HG03103 (cell line): Measurements from ENCODE around the gene PDE8A.

Source experiments
- ATAC-seq: cut with Tn5 transposase; IDR thresholded peaks from one replicate; pipeline ENCODE4 v1.9.1; 2021; ENCODE audit warnings: low read depth; ENCODE audit not compliant: unreplicated experiment

Gene PDE8A

GRCh38 chr15:85029221-85029620 lies 47.6 kb downstream of the PDE8A start:
- no peak for ATAC-seq

- ATAC-seq: no peak
Observed at GRCh38 chr15:85030301-85030929, 48.8 kb downstream of the PDE8A start.

DNA sequence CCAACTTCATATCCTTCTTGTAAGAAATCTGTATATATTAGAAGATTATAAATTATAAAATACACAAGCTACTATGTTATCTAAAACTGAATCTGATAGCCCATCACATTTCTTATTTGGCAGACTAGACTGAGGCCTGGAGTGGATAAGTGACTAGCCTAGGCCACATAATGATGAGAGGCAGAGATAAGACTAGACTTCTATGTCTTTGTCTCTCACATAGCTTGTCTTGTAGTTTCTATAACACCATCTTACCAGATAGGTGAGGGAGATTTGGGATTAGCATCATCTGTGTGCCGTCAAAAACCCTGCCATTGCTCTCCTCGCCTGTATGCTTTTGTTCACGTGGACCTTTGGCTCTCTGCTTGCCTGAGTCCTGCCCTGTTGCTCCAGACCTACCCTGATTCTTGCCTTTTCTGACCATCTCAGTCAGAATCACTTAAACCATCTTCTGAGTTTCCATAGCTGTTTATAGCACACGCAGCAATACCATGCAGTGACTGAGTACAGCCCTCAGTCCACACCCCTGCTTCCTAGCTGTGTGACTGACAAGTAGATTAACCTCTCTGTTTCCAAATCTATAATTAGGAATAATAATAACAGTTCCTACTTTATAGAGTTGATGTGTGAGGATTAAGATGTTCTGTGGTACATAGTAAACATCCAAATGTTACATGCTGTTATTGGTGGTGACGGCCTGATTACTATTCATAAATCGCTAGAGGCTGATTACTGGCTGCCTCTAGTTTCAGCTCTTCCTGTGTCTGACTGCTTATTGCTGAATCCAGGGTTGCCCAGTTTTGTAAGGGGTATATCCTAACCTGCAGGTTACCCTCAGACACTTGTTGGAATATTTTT lies 49.7 kb downstream of the PDE8A start:
- no peak for ATAC-seq

DNA sequence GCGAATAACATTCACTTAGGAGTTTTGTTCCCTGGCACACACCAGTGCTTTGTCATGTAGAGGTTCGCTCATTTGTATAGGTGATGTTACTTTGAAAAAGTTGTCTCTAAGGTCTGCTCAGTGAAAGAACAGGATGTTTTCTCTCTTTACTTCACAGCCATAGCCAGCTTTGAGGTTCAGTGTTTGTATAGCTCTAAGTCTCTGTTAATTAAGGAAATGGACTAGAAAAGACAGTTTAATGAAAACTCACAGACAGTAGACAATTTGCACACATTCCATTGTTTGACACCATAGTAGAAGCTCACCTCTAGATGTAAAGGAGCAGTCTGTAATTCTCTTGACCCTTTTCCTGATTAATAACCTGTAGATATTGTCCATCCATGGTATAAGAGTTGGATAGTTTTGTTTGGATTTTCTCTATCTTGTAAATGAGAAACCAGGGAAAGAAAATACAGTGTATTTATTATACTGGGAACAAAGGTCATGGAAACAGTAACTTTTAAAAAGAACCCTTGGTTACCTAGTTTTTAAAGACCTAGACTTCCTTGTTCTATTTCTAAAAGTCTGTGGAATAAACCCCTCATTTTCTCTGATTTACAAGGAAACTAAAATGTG lies 50.4 kb downstream of the PDE8A start:
- no peak for ATAC-seq

DNA sequence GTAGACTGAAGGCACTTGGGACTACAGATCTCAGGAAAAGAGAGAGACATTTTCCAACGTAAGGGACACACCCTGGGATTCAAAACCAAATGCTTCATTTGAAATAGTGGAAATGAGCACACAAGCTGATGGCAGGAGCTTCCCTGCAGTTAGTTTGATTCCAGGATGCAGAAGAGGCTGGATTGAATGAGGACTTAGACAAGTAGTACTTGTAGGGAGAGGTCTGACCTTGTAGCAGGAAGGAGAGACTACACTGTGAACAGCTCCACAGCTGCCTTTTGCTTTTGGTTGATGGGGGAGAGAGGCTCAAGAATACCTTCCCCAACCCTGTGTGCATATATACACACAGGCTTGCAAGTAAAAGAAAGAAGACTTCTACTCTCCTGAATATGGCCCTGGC lies 51.5 kb downstream of the PDE8A start:
- no peak for ATAC-seq

DNA sequence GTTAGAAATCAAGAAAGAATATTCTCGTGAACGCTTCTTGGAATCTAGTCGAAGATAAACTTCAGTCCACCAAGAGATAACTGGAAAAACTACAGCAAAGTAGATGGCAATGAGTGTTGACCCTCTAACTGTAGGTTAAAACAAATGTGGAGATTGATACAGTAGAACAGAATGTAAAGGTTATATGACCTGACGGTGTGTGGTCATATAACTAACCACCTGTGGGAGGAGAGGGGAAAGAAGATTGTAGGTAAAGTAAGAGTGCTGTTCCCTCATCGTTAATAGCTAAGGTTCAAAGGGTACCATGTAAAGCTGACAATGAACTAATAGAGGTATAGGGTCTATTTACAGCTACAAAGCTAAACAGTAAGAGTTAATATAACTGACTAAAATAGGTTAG lies 52.6 kb downstream of the PDE8A start:
- ATAC-seq: no peak

GRCh38 chr15:85035980-85036379 lies 54.3 kb downstream of the PDE8A start:
- no peak for ATAC-seq

DNA sequence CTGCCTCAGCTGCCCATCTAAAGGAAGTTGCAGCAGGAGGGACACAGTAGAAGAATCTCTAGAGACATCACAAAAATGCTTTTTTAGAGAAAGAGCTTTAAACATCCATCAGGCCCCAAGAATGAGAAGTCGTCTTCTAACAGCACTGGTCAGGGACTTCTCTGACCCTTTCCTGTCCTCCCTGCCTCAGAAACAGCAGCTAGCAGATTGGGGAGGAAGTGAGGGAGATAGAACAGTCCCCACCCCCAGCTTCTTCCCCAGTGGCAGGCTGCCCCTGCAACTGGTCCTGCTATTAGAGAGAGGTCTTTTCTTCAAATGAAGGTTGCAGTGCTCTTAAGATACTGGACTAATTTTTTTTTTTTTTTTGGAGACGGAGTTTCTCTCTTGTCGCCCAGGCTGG lies 55.1 kb downstream of the PDE8A start:
- ATAC-seq: no peak

DNA sequence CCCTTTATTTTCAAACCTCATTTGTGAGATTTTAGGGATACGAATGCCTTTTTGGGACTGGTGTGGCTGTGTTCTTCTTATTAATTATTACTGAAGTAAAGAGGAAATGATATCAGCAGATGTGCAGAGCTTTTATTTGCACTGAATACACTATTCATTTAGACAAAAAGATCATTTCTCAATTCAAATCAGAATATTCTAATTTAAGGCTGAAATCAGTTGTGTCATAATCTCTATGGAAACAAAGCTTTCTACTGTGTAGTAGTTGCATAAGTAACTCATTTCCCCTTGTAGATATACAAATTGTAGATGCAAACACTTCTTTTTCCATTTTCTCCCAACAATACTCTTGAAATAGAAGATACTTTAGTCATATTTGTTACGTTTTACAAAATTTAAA lies 56.0 kb downstream of the PDE8A start:
- no peak for ATAC-seq

GRCh38 chr15:85041230-85041629 lies 59.6 kb downstream of the PDE8A start:
- ATAC-seq: no peak

GRCh38 chr15:85044251-85044853 lies 62.7 kb downstream of the PDE8A start:
- peak; percentile 53 for ATAC-seq

DNA sequence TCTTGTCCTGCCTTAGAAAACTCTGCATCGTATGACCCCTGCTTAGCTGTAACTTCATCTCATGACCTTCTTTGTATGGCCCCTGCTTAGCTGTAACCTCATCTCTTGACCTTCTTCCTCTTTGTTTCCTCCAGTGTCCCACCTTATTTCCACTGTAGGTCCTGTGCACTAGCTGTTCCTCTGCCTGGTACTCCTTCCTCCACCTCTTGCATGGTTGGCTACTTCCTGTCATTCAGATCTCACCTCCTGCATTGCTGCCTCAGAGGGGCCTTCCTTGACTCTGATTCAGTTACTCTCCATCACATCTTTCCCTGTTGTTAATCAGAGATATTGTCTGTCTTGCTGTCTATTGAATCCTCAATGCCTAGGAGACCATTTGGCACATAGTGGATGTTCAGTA lies 63.2 kb downstream of the PDE8A start:
- ATAC-seq: no peak

DNA sequence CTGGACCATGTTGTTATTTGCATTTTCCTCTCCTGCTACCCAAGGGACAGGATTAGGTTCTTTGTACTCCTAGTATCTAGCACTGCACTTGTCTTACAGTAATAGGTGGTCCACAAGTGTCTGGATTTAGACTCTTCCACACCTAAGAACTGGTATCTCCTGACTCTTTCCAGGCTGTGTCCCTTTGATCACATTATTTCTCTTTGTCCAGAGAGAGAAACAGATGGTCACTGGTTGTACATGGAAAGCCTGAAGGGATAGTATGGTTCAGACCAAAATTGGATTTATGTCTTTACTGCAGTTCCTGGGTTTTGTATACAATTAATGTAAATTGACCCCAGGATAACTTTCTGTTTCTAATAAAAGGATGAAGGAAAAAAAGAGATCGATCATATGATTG lies 64.0 kb downstream of the PDE8A start:
- no peak for ATAC-seq

GRCh38 chr15:85047271-85047948 lies 65.8 kb downstream of the PDE8A start:
- no peak for ATAC-seq

DNA sequence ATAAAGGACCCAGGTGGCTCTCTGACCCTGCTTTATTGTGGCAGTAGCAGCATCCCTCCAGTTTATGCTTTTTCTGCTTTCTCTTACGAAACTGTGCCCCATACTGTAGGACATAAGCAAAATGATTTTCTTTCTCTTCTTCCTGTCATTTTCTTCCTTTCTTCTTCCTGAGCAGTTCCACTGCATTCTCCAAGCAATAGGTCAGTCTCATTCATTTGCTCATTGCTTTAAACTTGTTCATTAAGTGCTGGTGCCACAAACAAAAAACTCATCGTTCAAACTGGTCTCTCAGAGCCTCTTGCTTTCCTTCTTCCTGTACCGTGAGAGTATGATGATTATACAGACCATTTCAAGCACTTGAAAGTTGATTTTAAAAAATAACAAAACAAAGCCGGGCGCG lies 66.8 kb downstream of the PDE8A start:
- ATAC-seq: no peak

- no peak for ATAC-seq
Observed at GRCh38 chr15:85049805-85050204, 68.1 kb downstream of the PDE8A start.

- ATAC-seq: no peak
Observed at GRCh38 chr15:85059734-85060133, 78.1 kb downstream of the PDE8A start.

DNA sequence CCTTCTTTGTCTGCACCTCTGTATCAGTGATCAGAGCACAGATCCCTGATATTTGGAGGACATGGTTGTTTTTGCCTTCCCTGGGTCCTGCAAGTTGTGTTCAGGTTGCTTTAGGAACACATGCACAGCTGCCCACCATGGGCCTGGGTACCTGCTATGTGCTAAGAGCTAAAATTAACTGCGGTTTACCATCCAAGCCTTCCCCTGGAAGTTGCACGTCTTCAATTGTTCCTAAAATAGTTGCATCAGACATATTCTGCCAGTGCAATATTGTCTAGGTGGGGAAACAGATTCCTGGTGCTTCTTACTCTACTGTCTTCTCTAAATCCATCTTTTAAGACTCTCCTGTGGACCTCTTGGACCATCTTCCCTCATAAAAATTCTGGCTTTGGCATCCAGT lies 80.9 kb downstream of the PDE8A start:
- ATAC-seq: no peak

DNA sequence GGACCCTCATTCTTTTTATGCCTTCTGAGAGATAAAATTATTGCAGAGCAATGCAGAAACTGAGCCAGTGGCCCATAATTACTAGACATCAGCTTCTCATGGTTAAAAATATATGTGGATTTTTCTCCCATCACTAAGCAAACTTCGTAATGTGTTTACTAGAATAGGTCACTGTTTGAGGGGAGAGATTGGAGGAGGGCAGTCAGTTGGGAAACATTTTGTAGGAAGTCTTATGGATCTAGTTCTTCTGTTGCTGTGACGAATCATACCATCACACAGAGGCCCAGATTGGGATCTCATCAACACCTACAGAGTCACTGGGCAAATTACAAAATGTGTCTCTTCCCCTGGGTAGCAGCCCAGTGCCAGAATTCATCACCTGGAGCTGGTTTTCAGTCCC lies 81.4 kb downstream of the PDE8A start:
- ATAC-seq: no peak

DNA sequence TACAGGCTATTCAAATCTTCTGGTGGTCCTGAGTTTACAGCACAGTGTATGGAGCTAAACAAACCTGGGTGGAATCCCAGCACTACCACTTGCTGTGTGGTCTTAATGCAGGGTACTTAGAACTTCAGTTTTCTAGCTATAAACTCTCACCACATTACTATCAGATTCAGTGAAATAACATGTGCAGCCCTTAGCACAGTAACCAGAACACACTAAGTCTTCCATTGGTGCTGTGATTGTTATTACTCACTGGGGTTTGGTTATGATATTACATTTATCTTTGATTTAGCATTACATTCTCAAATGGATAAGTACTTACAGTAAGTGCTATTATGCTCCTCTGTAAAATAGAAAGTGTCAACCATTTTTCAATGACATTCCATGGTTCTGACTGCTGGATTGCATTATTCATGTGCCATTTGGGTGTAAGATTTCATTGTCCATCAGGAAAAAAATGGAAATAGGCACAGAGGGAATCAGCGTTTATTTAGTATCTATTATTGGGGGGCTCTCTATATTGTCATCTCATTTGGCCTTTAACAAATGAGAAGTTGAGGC lies 81.9 kb downstream of the PDE8A start:
- ATAC-seq: no peak

- ATAC-seq: no peak
Observed at GRCh38 chr15:85064710-85065109, 83.1 kb downstream of the PDE8A start.
